Osteoblast (primary cell): ENCODE results near the gene SEPTIN10. TPM values are rescaled to one million over a fixed set of nuclear protein-coding genes. Genes with fewer than 3 reads are reported as not detected.

ENCODE experiments used
- DNase-seq: peaks from one replicate; pipeline ENCODE4 v3.0.0; 2011; ENCODE audit warnings: low spot score, mixed read lengths; ENCODE audit not compliant: insufficient read length; ENCODE audit errors: missing footprints
- H2AFZ ChIP-seq: 2 replicates; pipeline ENCODE4 v1.6.0; 2011; ENCODE audit warnings: mild to moderate bottlenecking, low read length
- H3K27ac ChIP-seq: 2 replicates; pipeline ENCODE4 v1.5.1; 2011; ENCODE audit warnings: mild to moderate bottlenecking, low read depth, low read length, moderate library complexity
- H3K27me3 ChIP-seq: 2 replicates; pipeline ENCODE4 v1.6.0; 2012; ENCODE audit warnings: mild to moderate bottlenecking, control low read depth, inconsistent platforms, low read length, moderate library complexity; ENCODE audit not compliant: insufficient read depth
- H3K36me3 ChIP-seq: 2 replicates; pipeline ENCODE4 v1.5.1; 2011; ENCODE audit warnings: mild to moderate bottlenecking, low read length, control low read depth, moderate library complexity; ENCODE audit not compliant: insufficient read depth
- H3K4me1 ChIP-seq: 2 replicates; pipeline ENCODE4 v1.5.1; 2011; ENCODE audit warnings: mild to moderate bottlenecking, low read length, control low read depth, moderate library complexity; ENCODE audit not compliant: insufficient read depth
- H3K4me2 ChIP-seq: 2 replicates; pipeline ENCODE4 v1.6.0; 2011; ENCODE audit warnings: mild to moderate bottlenecking, low read length; ENCODE audit not compliant: insufficient read depth
- H3K4me3 ChIP-seq: fragments of 200-600 bp; sonication (generic); 3 replicates; pipeline ENCODE4 v1.5.1; 2012; ENCODE audit warnings: mild to moderate bottlenecking, low read length, inconsistent platforms; ENCODE audit not compliant: insufficient read depth
- H3K79me2 ChIP-seq: 2 replicates; pipeline ENCODE4 v1.6.0; 2012; ENCODE audit warnings: mild to moderate bottlenecking, low read length, control low read depth, inconsistent platforms; ENCODE audit not compliant: insufficient read depth
- H3K9me3 ChIP-seq: 2 replicates; pipeline ENCODE4 v1.5.1; 2011; ENCODE audit warnings: low read depth, low read length, control low read depth
- H4K20me1 ChIP-seq: 2 replicates; pipeline ENCODE4 v1.6.0; 2012; ENCODE audit warnings: mild to moderate bottlenecking, low read length, control low read depth; ENCODE audit not compliant: insufficient read depth
- CTCF ChIP-seq: IDR thresholded peaks from 2 replicates; pipeline ENCODE4 v1.5.1; 2011; ENCODE audit warnings: mild to moderate bottlenecking, low read depth, low read length, moderate library complexity; ENCODE audit errors: extremely low read depth
- total RNA-seq: library from RNA; depleted of rRNA; stranded (reverse); fragments of >200 nt; gene quantifications from 2 replicates; pipeline ENCODE4 v1.2.3, GENCODE V29; 2012

Gene SEPTIN10
- total RNA-seq, 1 donor = 101 TPM

- no peaks in the 10 kb centered on the region for H3K36me3 ChIP-seq
- H3K79me2 ChIP-seq = no peaks in the 10 kb centered on the region
- peaks cover 8% of the 10 kb centered on the region for H3K4me1 ChIP-seq
- H3K4me2 ChIP-seq = no peak overlapping the region
- no peaks in the 10 kb centered on the region for H3K27me3 ChIP-seq
- no peak for TF ChIP-seq CTCF
- no peaks in the 10 kb centered on the region for H4K20me1 ChIP-seq
- no peak overlapping the region for H3K4me3 ChIP-seq
- H2AFZ ChIP-seq = no peak overlapping the region
- no peaks in the 10 kb centered on the region for H3K9me3 ChIP-seq
- no peak for DNase-seq
- no peak overlapping the region for H3K27ac ChIP-seq
These were observed 19.7 kb upstream of the SEPTIN10 start for GRCh38 chr2:109633284-109633961.

GRCh38 chr2:109632158-109632789, 18.5 kb upstream of the SEPTIN10 start:
- TF ChIP-seq CTCF = no peak

GRCh38 chr2:109631741-109632140, 18.0 kb upstream of the SEPTIN10 start:
- Histone ChIP-seq H3K4me1 (no peaks in the 10 kb centered on the region), H4K20me1 (no peaks in the 10 kb centered on the region), H3K4me2 (no peak overlapping the region), H3K36me3 (no peaks in the 10 kb centered on the region), H3K4me3 (no peak overlapping the region), H3K9me3 (no peaks in the 10 kb centered on the region), H3K79me2 (no peaks in the 10 kb centered on the region), H3K27ac (no peak overlapping the region), H2AFZ (no peak overlapping the region), H3K27me3 (no peaks in the 10 kb centered on the region)
- no peak for DNase-seq
- no peak for TF ChIP-seq CTCF

More at GRCh38 chr2:109632158-109632789, 18.5 kb upstream of the SEPTIN10 start:
- H3K4me3 ChIP-seq = no peak overlapping the region
- DNase-seq = no peak
- H3K4me1 ChIP-seq = no peaks in the 10 kb centered on the region
- no peak overlapping the region for H2AFZ ChIP-seq
- H3K79me2 ChIP-seq = no peaks in the 10 kb centered on the region
- no peak overlapping the region for H3K4me2 ChIP-seq
- no peaks in the 10 kb centered on the region for H4K20me1 ChIP-seq
- H3K36me3 ChIP-seq = no peaks in the 10 kb centered on the region
- H3K27me3 ChIP-seq = no peaks in the 10 kb centered on the region
- H3K27ac ChIP-seq = no peak overlapping the region
- H3K9me3 ChIP-seq = no peaks in the 10 kb centered on the region

- H3K4me3 ChIP-seq = no peak overlapping the region
- no peaks in the 10 kb centered on the region for H4K20me1 ChIP-seq
- no peak for TF ChIP-seq CTCF
- H3K4me2 ChIP-seq = no peak overlapping the region
- DNase-seq = no peak
- H3K27me3 ChIP-seq = no peaks in the 10 kb centered on the region
- no peak overlapping the region for H2AFZ ChIP-seq
- no peak overlapping the region for H3K27ac ChIP-seq
- no peaks in the 10 kb centered on the region for H3K4me1 ChIP-seq
- H3K79me2 ChIP-seq = no peaks in the 10 kb centered on the region
- H3K9me3 ChIP-seq = no peaks in the 10 kb centered on the region
- no peaks in the 10 kb centered on the region for H3K36me3 ChIP-seq
These were observed 17.0 kb upstream of the SEPTIN10 start for GRCh38 chr2:109630441-109631430.
